Cardiac septum (tissue), 1 donor: ENCODE data around the gene ARPIN. TPM values are rescaled to one million over a fixed set of nuclear protein-coding genes. Genes with fewer than 3 reads are reported as not detected.
"Not testable (repeated sequence)": the region's sequence is repeated elsewhere in the genome, so short reads cannot be mapped to it uniquely, and the experiment has no call there.

Experiments
- DNase-seq: peaks from one replicate; pipeline ENCODE4 v3.0.0-alpha.2; 2020; ENCODE audit warnings: low spot score
- intact Hi-C: fragments of 100-400 bp; cut with DNase I; formaldehyde crosslinking; loops from one replicate; pipeline ENCODE4 v1.14.0; 2022
- microRNA-seq: library from miRNA; unstranded; fragments of <30 nt; microRNA quantifications from one replicate; pipeline ENCODE4 v1.2.0, GENCODE V29; 2020
- total RNA-seq: library from RNA; stranded (reverse); fragmentation: NEBNext Ultra II Directional; extraction: Animal tissue kit (Norgen Biotek cat#: 25700); gene quantifications from one replicate; pipeline ENCODE4 v1.2.1, GENCODE V29; 2021
- donor health status: DM: no; HTN: no; CAD: no.

The ARPIN gene
- total RNA-seq, 1 donor from 2014 or later: 14.4 TPM

GRCh38 chr15:89854863-89855262, 57.9 kb downstream of the ARPIN start:
- DNase-seq, intact Hi-C loops: not testable (repeated sequence)

GRCh38 chr15:89852342-89852995, 60.3 kb downstream of the ARPIN start:
- no peak for DNase-seq
- intact Hi-C loops: no loop called here

- intact Hi-C loops: no loop called here
- no peak for DNase-seq
These were observed 60.9 kb downstream of the ARPIN start for GRCh38 chr15:89851673-89852341.

GRCh38 chr15:89848970-89849292, 63.8 kb downstream of the ARPIN start:
- intact Hi-C loops: no loop called here
- DNase-seq: no peak

- intact Hi-C loops: no loop called here
- no peak for DNase-seq
These were observed 65.7 kb downstream of the ARPIN start for GRCh38 chr15:89847101-89847500.

GRCh38 chr15:89845305-89845893, 67.4 kb downstream of the ARPIN start:
- intact Hi-C loops: no loop called here
- DNase-seq: no peak

Small RNA genes lying within 50 kb of the gene (microRNA-seq; reads per million reads assigned to microRNA genes)
- gene MIR5009 (not detected), gene MIR5094 (not detected)

Other genes starting within 250 kb of the ARPIN start
- gene PLIN1, start 233.6 kb downstream of the ARPIN start, total RNA-seq: 3.9 TPM
- gene PEX11A, start 222.2 kb downstream of the ARPIN start, total RNA-seq: 5.0 TPM
- not detected for gene WDR93, start 222.1 kb downstream of the ARPIN start, total RNA-seq
- gene MESP1, start 161.7 kb downstream of the ARPIN start, total RNA-seq: 0.86 TPM
- gene MESP2, start 136.6 kb downstream of the ARPIN start, total RNA-seq: 0.19 TPM
- 4.3 TPM for gene ANPEP, start 98.1 kb downstream of the ARPIN start, total RNA-seq
- 33.6 TPM for gene AP3S2, start 19.0 kb downstream of the ARPIN start, total RNA-seq
- gene ZNF710, start 88.4 kb upstream of the ARPIN start, total RNA-seq: 3.9 TPM
- gene IDH2, start 189.5 kb upstream of the ARPIN start, total RNA-seq: 455 TPM